GM12878 (cell line): ENCODE results near the gene ZIC5. TPM values are rescaled to one million over a fixed set of nuclear protein-coding genes. Genes with fewer than 3 reads are reported as not detected.

ENCODE experiments used
- ATAC-seq: fragments of 200-7000 bp; cut with Tn5 transposase; 3 replicates; pipeline ENCODE4 v1.9.1; 2020; ENCODE audit warnings: mild to moderate bottlenecking, moderate library complexity
- BruUV-seq: library from RNA; stranded (reverse); fragments of 400-500 nt; replicated peaks from 2 replicates; lab custom pipeline; 2021; lab: Mats Ljungman, UMichigan
- CTCF ChIA-PET: fragments of 300-600 bp; sonication (Branson Sonifier 250); formaldehyde crosslinking; extraction: SDS; loops from one replicate; lab custom pipeline; 2021; ENCODE audit warnings: inconsistent platforms; lab: Yijun Ruan, JAX
- POLR2A ChIA-PET: fragments of 350-600 bp; formaldehyde crosslinking; extraction: SDS; loops from one replicate; lab custom pipeline; 2021; ENCODE audit warnings: inconsistent platforms; lab: Charles Lee
- RAD21 ChIA-PET: fragments of 300-600 bp; sonication (Branson Sonifier 250); formaldehyde crosslinking; loops from one replicate; lab custom pipeline; 2023; ENCODE audit warnings: antibody characterized with exemption; ENCODE audit not compliant: unreplicated experiment; lab: Charles Lee
- SMC1A ChIA-PET: fragments of 300-600 bp; sonication (Branson Sonifier 250); formaldehyde crosslinking; loops from one replicate; lab custom pipeline; 2023; ENCODE audit not compliant: unreplicated experiment, uncharacterized antibody; lab: Charles Lee
- DNase-seq: peaks from one replicate; pipeline ENCODE4 v3.0.0-alpha.2; 2011; ENCODE audit warnings: low read depth, low spot score
- FAIRE-seq: peaks from 3 replicates; lab custom pipeline; 2011; peaks lifted over from hg19 to GRCh38; lab: Jason Lieb, UNC
- H2AFZ ChIP-seq: 2 replicates; pipeline ENCODE4 v1.6.0; 2011; ENCODE audit warnings: low read depth, low read length, control low read depth; ENCODE audit not compliant: control insufficient read depth
- H3K27ac ChIP-seq: 2 replicates; pipeline ENCODE4 v1.5.1; 2011; ENCODE audit warnings: control low read depth; ENCODE audit not compliant: control insufficient read depth, insufficient read depth
- H3K27me3 ChIP-seq, 2 experiments: replicated peaks in 1 of 2; 2 replicates each; pipeline versions ENCODE4 v1.6.0 to v1.6.1; 2011; ENCODE audit warnings: low read length in 1 of 2; ENCODE audit not compliant: control insufficient read depth in 2 of 2, insufficient read depth in 2 of 2
- H3K36me3 ChIP-seq, 2 experiments: 2 replicates each; pipeline ENCODE4 v1.5.1; 2011; ENCODE audit warnings: low read length in 1 of 2; ENCODE audit not compliant: control insufficient read depth in 2 of 2, insufficient read depth in 2 of 2
- H3K4me1 ChIP-seq: 2 replicates; pipeline ENCODE4 v1.6.1; 2011; ENCODE audit warnings: mild to moderate bottlenecking, low read length, moderate library complexity, mixed read lengths; ENCODE audit not compliant: control insufficient read depth, insufficient read depth
- H3K4me2 ChIP-seq: 2 replicates; pipeline ENCODE4 v1.6.0; 2011; ENCODE audit warnings: control low read depth; ENCODE audit not compliant: control insufficient read depth, insufficient read depth
- H3K4me3 ChIP-seq: fragments of 200-600 bp; sonication (generic); 2 replicates; pipeline ENCODE4 v1.5.1; 2016
- H3K79me2 ChIP-seq: 2 replicates; pipeline ENCODE4 v1.6.0; 2011; ENCODE audit warnings: low read length; ENCODE audit not compliant: control insufficient read depth, insufficient read depth
- H3K9ac ChIP-seq: 2 replicates; pipeline ENCODE4 v1.8.0; 2011; ENCODE audit warnings: low read length, control low read depth, mixed read lengths; ENCODE audit not compliant: control insufficient read depth, insufficient read depth
- H3K9me3 ChIP-seq: replicated peaks from 3 replicates; pipeline ENCODE4 v1.5.1; 2011; ENCODE audit warnings: mild to moderate bottlenecking, low read length; ENCODE audit not compliant: control insufficient read depth, insufficient read depth
- H4K20me1 ChIP-seq: 2 replicates; pipeline ENCODE4 v1.6.0; 2011; ENCODE audit not compliant: control insufficient read depth, insufficient read depth
- BRCA1 ChIP-seq: IDR thresholded peaks from 2 replicates; pipeline ENCODE4 v1.6.1; 2011; ENCODE audit warnings: low read depth, low read length, improper control_type of control experiment
- MTA2 ChIP-seq: fragments of 450-650 bp; IDR thresholded peaks from 2 replicates; pipeline ENCODE4 v1.6.1; 2016; ENCODE audit warnings: low read depth, mild to moderate bottlenecking, moderate library complexity
- NFYB ChIP-seq: IDR thresholded peaks from 2 replicates; pipeline ENCODE4 v1.6.1; 2011; ENCODE audit warnings: low read depth, mild to moderate bottlenecking, low read length, improper control_type of control experiment, moderate library complexity; ENCODE audit not compliant: insufficient read depth
- SMARCA5 ChIP-seq: fragments of 450-650 bp; IDR thresholded peaks from 2 replicates; pipeline ENCODE4 v1.6.1; 2017; ENCODE audit warnings: mild to moderate bottlenecking
- SRF ChIP-seq, 2 experiments: IDR thresholded peaks; 2 replicates each; pipeline ENCODE4 v1.6.1; 2011; ENCODE audit warnings: low read depth in 2 of 2, low read length in 2 of 2, mild to moderate bottlenecking in 1 of 2, moderate library complexity in 1 of 2
- ZNF622 ChIP-seq: fragments of 450-650 bp; IDR thresholded peaks from 2 replicates; pipeline ENCODE4 v1.6.1; 2017; ENCODE audit warnings: mild to moderate bottlenecking, inconsistent platforms
- WGBS: methylation state at CpG from one replicate; pipeline ENCODE4 v1.1.6; 2016; ENCODE audit warnings: low lambda C conversion rate; ENCODE audit not compliant: insufficient replicate concordance, insufficient coverage; ENCODE audit errors: missing lambda C conversion rate; 5-methylcytosine and 5-hydroxymethylcytosine counted together
- in situ Hi-C: fragments of 300-500 bp; cut with MboI; formaldehyde crosslinking; loops from 9 replicates; pipeline ENCODE4 v1.14.3; 2018; ENCODE audit warnings: mixed read lengths
- intact Hi-C: fragments of 100-400 bp; cut with micrococcal nuclease; formaldehyde crosslinking; loops from one replicate; pipeline ENCODE4 v1.14.2; 2022; ENCODE audit not compliant: unreplicated experiment
- polyA plus RNA-seq, 11 experiments: library from polyadenylated mRNA; depleted of rRNA in 4 of 11; unstranded in 6 of 11; stranded (reverse) in 5 of 11; fragments of >200 nt; fragmentation: Nextera tagmentation in 4 of 11; fragmentation: Illumina TruSeq in 1 of 11; extraction: Ambion mirVana in 4 of 11; extraction: Trizol in 1 of 11; gene quantifications; 1 replicate in 1 of 11; 2 replicates in 10 of 11; pipeline versions ENCODE4 v1.2.1 to v1.2.3, GENCODE V29; 2011 to 2016; ENCODE audit warnings: inconsistent platforms in 2 of 11, missing spikeins in 2 of 11, low read depth in 1 of 11
- total RNA-seq, 4 experiments: library from RNA; depleted of rRNA in 3 of 4; stranded (reverse); fragments of >200 nt in 3 of 4; fragmentation: Illumina TruSeq in 1 of 4; extraction: Trizol in 1 of 4; gene quantifications; 2 replicates each; pipeline versions ENCODE4 v1.2.1 to v1.2.3, GENCODE V29; 2013 to 2021

ZIC5 gene
- total and polyA plus RNA-seq, 10 of the 15 experiments (the other 5 are each of a cell fraction or from before 2014, with no cell fraction given): not detected

- no peaks in the 10 kb centered on the region for H3K9me3 ChIP-seq
- SMC1A ChIA-PET: no interaction called here
- H3K4me1 ChIP-seq: no peaks in the 10 kb centered on the region
- H3K27me3 ChIP-seq: peaks cover 0 to 4% of the 10 kb centered on the region in 2 experiments; a peak in 1 of 4 replicates
- H2AFZ ChIP-seq: no peak overlapping the region
- no peak for ATAC-seq
- no peaks in the 10 kb centered on the region for H3K36me3 ChIP-seq
- H4K20me1 ChIP-seq: no peaks in the 10 kb centered on the region
- H3K9ac ChIP-seq: no peak overlapping the region
- no peaks in the 10 kb centered on the region for H3K79me2 ChIP-seq
- TF ChIP-seq SMARCA5: no peak
- TF ChIP-seq NFYB: no peak
- no peak for TF ChIP-seq SRF (IDR thresholded peaks at IDR 0.05; ENCODE audit: low read depth in 2 of 2, low read length in 2 of 2)
- TF ChIP-seq ZNF622: no peak
- no peak for TF ChIP-seq MTA2
- TF ChIP-seq BRCA1: no peak
- TF ChIP-seq, all 136 proteins: peak for 0
- DNase-seq (no peak), FAIRE-seq (no peak)
- intact Hi-C loops: no loop called here
- ChIA-PET RAD21 (no interaction called here), CTCF (interaction anchor here (0.6 kb wide), 1 partner anchor 982 kb away, joined by 4 read pairs; no protein-coding TSS in a partner anchor), POLR2A (no interaction called here)
- Histone ChIP-seq H3K4me3 (no peak overlapping the region), H3K27ac (no peak overlapping the region), H3K4me2 (no peak overlapping the region)
- BruUV-seq: no TSS peak
- 30% methylated on average over 8 of the region's 8 CpGs for WGBS
- in situ Hi-C loops: no loop called here
Observed at GRCh38 chr13:99949679-99950413, 21.7 kb downstream of the ZIC5 start.
